ENCODE data around the gene MMP12.

DNA sequence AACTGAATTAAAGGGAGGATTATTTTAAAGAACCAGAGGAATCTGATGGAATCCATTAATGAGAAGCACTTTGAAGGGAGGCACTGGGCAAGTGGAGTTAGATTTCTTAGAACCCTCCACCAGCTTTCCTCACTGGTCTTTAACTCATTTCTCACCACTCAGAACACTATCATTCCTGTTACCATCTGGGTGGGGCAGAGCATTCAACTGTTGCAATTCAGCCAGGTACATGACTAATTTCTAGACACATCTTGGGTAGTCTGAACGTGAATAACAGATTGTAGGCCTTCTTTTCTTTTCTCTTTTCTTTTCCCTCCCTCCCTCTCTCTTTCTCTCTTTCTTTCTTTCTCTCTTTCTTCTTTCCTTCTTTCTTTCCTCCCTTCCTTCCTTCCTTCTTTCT lies 61.3 kb downstream of the MMP12 start:
- TF ChIP-seq, protein P1, sequence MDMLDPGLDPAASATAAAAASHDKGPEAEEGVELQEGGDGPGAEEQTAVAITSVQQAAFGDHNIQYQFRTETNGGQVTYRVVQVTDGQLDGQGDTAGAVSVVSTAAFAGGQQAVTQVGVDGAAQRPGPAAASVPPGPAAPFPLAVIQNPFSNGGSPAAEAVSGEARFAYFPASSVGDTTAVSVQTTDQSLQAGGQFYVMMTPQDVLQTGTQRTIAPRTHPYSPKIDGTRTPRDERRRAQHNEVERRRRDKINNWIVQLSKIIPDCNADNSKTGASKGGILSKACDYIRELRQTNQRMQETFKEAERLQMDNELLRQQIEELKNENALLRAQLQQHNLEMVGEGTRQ (IDR thresholded peaks at IDR 0.05; ENCODE audit: borderline replicate concordance, low read depth, low read length), result no peak
- TF ChIP-seq EP300 (IDR thresholded peaks at IDR 0.05; ENCODE audit: borderline replicate concordance in 1 of 2, low read depth in 1 of 2, low read length in 1 of 2) (no peak), MXI1 (IDR thresholded peaks at IDR 0.05; ENCODE audit: low read depth, low read length) (no peak), SMC3 (IDR thresholded peaks at IDR 0.05; ENCODE audit: low read depth, low read length) (no peak), POLR2AphosphoS5 (IDR thresholded peaks at IDR 0.05; ENCODE audit: low read depth, low read length) (no peak), RXRA (IDR thresholded peaks at IDR 0.05; ENCODE audit: borderline replicate concordance, low read depth) (no peak), RAD21 (IDR thresholded peaks at IDR 0.05; ENCODE audit: low read length) (no peak), GABPA (IDR thresholded peaks at IDR 0.05; ENCODE audit: low read depth) (no peak), EZH2phosphoT487 (IDR thresholded peaks at IDR 0.05; ENCODE audit: borderline replicate concordance, low read depth) (no peak)
- TF ChIP-seq, protein P2, sequence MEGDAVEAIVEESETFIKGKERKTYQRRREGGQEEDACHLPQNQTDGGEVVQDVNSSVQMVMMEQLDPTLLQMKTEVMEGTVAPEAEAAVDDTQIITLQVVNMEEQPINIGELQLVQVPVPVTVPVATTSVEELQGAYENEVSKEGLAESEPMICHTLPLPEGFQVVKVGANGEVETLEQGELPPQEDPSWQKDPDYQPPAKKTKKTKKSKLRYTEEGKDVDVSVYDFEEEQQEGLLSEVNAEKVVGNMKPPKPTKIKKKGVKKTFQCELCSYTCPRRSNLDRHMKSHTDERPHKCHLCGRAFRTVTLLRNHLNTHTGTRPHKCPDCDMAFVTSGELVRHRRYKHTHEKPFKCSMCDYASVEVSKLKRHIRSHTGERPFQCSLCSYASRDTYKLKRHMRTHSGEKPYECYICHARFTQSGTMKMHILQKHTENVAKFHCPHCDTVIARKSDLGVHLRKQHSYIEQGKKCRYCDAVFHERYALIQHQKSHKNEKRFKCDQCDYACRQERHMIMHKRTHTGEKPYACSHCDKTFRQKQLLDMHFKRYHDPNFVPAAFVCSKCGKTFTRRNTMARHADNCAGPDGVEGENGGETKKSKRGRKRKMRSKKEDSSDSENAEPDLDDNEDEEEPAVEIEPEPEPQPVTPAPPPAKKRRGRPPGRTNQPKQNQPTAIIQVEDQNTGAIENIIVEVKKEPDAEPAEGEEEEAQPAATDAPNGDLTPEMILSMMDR (IDR thresholded peaks at IDR 0.05), result no peak
- TF ChIP-seq, protein P3, sequence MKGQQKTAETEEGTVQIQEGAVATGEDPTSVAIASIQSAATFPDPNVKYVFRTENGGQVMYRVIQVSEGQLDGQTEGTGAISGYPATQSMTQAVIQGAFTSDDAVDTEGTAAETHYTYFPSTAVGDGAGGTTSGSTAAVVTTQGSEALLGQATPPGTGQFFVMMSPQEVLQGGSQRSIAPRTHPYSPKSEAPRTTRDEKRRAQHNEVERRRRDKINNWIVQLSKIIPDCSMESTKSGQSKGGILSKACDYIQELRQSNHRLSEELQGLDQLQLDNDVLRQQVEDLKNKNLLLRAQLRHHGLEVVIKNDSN (IDR thresholded peaks at IDR 0.05; ENCODE audit: borderline replicate concordance, low read depth), result no peak
- TF ChIP-seq, protein P4, sequence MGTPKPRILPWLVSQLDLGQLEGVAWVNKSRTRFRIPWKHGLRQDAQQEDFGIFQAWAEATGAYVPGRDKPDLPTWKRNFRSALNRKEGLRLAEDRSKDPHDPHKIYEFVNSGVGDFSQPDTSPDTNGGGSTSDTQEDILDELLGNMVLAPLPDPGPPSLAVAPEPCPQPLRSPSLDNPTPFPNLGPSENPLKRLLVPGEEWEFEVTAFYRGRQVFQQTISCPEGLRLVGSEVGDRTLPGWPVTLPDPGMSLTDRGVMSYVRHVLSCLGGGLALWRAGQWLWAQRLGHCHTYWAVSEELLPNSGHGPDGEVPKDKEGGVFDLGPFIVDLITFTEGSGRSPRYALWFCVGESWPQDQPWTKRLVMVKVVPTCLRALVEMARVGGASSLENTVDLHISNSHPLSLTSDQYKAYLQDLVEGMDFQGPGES (IDR thresholded peaks at IDR 0.05; ENCODE audit: low read depth, low read length), result no peak

All from SK-N-SH (cell line).